Endometrial microvascular endothelial cells (primary cell): ENCODE results near the gene KRTAP2-1. TPM values are rescaled to one million over a fixed set of nuclear protein-coding genes. Genes with fewer than 3 reads are reported as not detected.
"Not testable (repeated sequence)": the region's sequence is repeated elsewhere in the genome, so short reads cannot be mapped to it uniquely, and the experiment has no call there.

Source experiments
- in situ Hi-C: cut with HindIII; loops from 2 replicates; pipeline ENCODE4 v1.10.0; 2017; ENCODE audit warnings: low sequenced_read_pairs, low pct_unique_long_range_greater_than_20kb; ENCODE audit errors: inconsistent ontology term
- total RNA-seq: library from RNA; depleted of rRNA; stranded (reverse); fragments of >200 nt; gene quantifications from one replicate; pipeline ENCODE4 v1.2.3, GENCODE V29; 2015; ENCODE audit errors: inconsistent ontology term

KRTAP2-1 gene
- not detected for total RNA-seq

GRCh38 chr17:41046735-41047465 lies at the start of gene KRTAP2-1:
Gene KRTAP2-1 (minus strand): TSS chr17:41047316. CDS start chr17:41047267, 49 bp downstream.
- in situ Hi-C loops, result not testable (repeated sequence)

GRCh38 chr17:41096055-41096454 lies 48.9 kb upstream of the KRTAP2-1 start:
- in situ Hi-C loops, result no loop called here

GRCh38 chr17:41088760-41089352 lies 41.7 kb upstream of the KRTAP2-1 start:
- in situ Hi-C loops, result not testable (repeated sequence)

DNA sequence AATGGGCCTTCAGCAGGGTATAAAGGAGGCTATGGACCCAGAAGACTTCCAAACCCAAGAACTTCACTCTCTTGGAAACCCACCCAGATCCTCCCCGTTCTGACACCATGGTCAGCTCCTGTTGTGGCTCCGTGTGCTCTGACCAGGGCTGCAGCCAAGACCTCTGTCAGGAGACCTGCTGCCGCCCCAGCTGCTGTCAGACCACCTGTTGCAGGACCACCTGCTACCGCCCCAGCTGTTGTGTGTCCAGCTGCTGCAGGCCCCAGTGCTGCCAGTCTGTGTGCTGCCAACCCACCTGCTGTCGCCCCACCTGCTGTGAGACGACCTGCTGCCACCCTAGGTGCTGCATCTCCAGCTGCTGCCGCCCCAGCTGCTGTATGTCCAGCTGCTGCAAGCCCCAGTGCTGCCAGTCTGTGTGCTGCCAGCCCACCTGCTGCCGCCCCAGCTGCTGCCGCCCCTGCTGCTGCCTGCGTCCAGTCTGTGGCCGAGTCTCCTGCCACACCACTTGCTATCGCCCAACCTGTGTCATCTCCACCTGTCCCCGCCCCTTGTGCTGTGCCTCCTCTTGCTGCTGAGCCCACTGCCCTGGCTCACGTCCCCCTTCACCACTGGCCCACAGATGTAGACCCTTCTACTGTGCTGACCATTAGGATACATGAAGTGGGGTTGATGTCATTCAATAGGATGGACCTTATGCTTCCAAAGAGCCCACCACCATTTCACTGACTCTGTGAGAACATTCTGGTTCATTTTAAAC lies 37.2 kb upstream of the KRTAP2-1 start, which contains the start of gene KRTAP4-7:
KRTAP4-7 (plus strand) TSS at position 51 of the 757 bp plus-strand sequence; CDS start at position 108, 57 bp downstream.
- in situ Hi-C loops, result not testable (repeated sequence)

- in situ Hi-C loops, result not testable (repeated sequence)
Measured at GRCh38 chr17:41083427-41083826, 36.3 kb upstream of the KRTAP2-1 start.

GRCh38 chr17:41082626-41083025 lies 35.5 kb upstream of the KRTAP2-1 start:
- in situ Hi-C loops, result no loop called here

DNA sequence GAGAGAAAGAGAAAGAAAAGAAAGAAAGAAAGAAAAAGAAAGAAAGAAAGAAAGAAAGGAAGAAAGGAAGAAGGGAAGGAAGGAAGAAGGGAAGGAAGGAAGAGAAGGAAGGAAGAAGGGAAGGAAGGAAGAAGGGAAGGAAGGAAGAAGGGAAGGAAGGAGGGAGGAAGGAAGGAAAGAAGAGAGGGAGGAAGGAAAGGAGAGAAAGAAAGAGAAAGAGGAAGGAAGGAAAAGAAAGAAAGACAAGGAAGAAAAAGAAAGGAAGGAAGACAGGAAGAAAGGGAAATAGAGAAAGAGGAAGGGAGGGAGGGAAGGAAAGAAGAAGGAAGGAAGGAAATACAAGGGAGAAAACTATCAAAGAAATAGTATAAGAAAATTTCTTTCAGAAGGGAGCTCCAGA lies 29.7 kb upstream of the KRTAP2-1 start:
- in situ Hi-C loops, result no loop called here

- in situ Hi-C loops, result no loop called here
Measured at GRCh38 chr17:41073676-41074075, 26.6 kb upstream of the KRTAP2-1 start.

GRCh38 chr17:41071606-41072360 lies 24.7 kb upstream of the KRTAP2-1 start:
- in situ Hi-C loops, result no loop called here

DNA sequence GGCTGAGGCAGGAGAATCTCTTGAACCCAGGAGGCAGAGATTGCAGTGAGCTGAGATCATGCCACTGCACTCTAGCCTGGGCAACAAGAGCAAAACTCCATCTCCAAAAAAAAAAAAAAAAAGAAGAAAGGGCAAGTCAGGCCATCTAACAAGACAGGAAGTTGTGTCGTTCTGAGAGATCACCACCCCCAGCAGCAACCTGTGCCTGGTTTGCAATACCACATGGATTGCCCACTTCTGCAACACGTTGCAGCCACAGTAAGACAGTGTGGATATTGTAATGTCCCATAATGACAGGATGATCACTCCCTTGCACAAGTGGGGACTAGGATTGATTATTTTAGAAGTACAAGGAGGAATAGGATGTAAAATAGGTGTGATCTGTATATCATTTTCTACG lies 21.9 kb upstream of the KRTAP2-1 start:
- in situ Hi-C loops, result no loop called here

DNA sequence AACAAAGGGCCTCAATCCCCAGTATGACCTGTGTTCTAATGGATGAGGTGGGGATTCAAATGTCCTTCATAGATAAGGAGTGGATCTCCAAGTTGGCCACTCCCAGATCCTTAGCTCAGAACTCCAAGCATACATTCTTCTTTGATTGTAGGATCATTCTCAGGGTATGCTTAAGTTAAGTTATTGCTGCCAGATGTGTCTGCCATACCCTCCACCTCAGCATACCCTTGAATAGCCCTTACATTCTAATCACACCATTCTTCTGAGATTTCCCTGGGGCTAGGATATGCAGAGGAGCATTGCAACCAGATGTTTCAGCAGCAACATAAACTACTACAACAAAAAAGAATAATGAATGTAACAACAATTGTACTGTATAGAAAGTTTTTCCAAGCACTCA lies 20.2 kb upstream of the KRTAP2-1 start:
- in situ Hi-C loops, result no loop called here

DNA sequence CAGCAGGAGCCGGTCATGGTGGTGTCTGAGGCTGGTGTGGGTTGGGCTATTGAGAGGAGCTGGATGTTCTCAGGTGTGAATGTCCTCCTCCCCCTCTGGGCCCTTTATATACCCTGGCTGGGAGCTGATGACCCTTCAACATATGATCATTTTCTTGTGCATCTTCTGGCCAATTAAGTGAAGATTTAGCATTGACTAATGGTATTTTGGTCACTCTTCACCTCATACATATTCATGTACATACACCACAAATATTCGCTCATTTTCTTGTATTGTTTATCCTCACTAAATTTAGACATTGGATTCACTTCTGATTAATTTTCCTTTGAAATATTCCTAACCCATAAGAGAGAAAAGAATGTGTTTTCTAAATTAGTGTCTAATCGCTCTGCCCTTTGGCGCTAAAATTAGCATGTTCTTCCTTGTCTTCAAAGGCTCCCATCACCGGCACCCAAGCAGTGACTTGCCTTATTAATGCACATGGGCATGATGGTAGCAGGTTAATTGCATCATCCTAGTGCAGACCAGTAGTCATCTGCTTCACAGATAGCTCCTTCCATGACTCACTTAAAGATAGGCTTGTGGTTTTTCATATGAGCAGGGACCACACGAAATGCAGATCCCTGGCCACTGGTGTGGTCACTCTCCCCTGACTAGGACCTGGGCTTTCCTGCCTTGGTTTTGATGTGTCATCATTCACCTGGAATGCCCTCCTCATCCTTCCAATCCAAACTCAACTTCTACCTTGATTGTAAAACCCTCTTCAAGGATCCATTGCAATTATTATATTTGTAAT lies 18.9 kb upstream of the KRTAP2-1 start, which contains the start of gene KRTAP2-4:
KRTAP2-4 (minus strand) TSS at position 51 of the 796 bp plus-strand sequence; CDS start at position 17, 34 bp downstream.
- in situ Hi-C loops, result no loop called here

GRCh38 chr17:41065016-41065689 lies 18.0 kb upstream of the KRTAP2-1 start:
- in situ Hi-C loops, result not testable (repeated sequence)

- in situ Hi-C loops, result no loop called here
Measured at GRCh38 chr17:41064301-41064700, 17.2 kb upstream of the KRTAP2-1 start.

- in situ Hi-C loops, result no loop called here
Measured at GRCh38 chr17:41063449-41063848, 16.3 kb upstream of the KRTAP2-1 start.

- in situ Hi-C loops, result no loop called here
Measured at GRCh38 chr17:41061964-41062363, 14.8 kb upstream of the KRTAP2-1 start.

- in situ Hi-C loops, result no loop called here
Measured at GRCh38 chr17:41060052-41060604, 13.0 kb upstream of the KRTAP2-1 start, which contains the start of gene KRTAP2-3. Gene KRTAP2-3 (minus strand): TSS chr17:41060114. CDS start chr17:41060050, 64 bp downstream.
